ENCODE measurements around the gene FRMD4A. TPM values are rescaled to one million over a fixed set of nuclear protein-coding genes. Genes with fewer than 3 reads are reported as not detected.

FRMD4A gene
- total and polyA plus RNA-seq, 10 of the 15 experiments (the other 5 are each of a cell fraction or from before 2014, with no cell fraction given) = 17.8 to 75.2 (median 39.1) TPM

DNA sequence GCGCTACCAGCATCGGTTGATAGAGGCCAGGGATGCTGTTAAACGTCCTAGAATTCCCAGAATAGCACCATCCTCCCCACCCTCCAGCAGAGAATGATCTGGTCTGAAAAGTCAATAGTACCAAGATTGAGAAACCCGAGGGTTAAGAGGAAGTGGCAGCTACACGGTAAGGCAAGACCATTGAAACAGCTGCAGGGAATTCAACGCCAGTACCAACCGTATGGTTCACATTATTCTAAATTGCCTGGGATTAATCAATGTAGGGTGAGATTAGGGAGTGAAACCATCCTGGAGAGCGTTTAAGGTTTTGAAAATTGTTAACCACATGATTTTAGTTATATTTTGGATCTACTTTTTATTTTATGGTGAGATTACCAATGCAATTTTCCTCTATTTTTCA is 391.8 kb downstream of the FRMD4A start:
- DNase-seq (ENCODE audit: low read depth, low spot score) = no peak
- no peak for ATAC-seq
- RAD21 ChIA-PET (ENCODE audit: unreplicated experiment) = no interaction called here
- Histone ChIP-seq H3K4me3 (no peak overlapping the region), H3K4me1 (ENCODE audit: control insufficient read depth, insufficient read depth, low read length) (peaks cover 2% of the 10 kb centered on the region; the same call in 1 of the 2 replicates), H3K9ac (ENCODE audit: control insufficient read depth, insufficient read depth, low read length) (no peak overlapping the region), H4K20me1 (ENCODE audit: control insufficient read depth, insufficient read depth) (no peaks in the 10 kb centered on the region), H3K27ac (ENCODE audit: control insufficient read depth, insufficient read depth) (no peak overlapping the region), H3K9me3 (replicated peaks; ENCODE audit: control insufficient read depth, insufficient read depth, low read length) (peaks cover 4% of the 10 kb centered on the region; the same call in 2 of the 3 replicates), H2AFZ (ENCODE audit: control insufficient read depth, low read depth, low read length) (no peak overlapping the region), H3K79me2 (ENCODE audit: control insufficient read depth, insufficient read depth, low read length) (no peaks in the 10 kb centered on the region; the same call in none of the 2 replicates), H3K27me3 (replicated peaks in 1 of 2; ENCODE audit: control insufficient read depth in 2 of 2, insufficient read depth in 2 of 2, low read length in 1 of 2) (no peaks in the 10 kb centered on the region), H3K4me2 (ENCODE audit: control insufficient read depth, insufficient read depth) (no peak overlapping the region), H3K36me3 (ENCODE audit: control insufficient read depth in 2 of 2, insufficient read depth in 2 of 2, low read length in 1 of 2) (no peaks in the 10 kb centered on the region)
- CTCF ChIA-PET = interaction anchor here (1.1 kb wide), 1 partner anchor 8 kb away, joined by 3 read pairs; no protein-coding TSS in a partner anchor
- POLR2A ChIA-PET = interaction anchor here (1.0 to 1.3 kb wide), 2 partner anchors 8 to 11 kb away, joined by 3 read pairs; no protein-coding TSS in a partner anchor
- WGBS (ENCODE audit: insufficient coverage, insufficient replicate concordance, low lambda C conversion rate, missing lambda C conversion rate) = 41% methylated on average over 8 of the region's 8 CpGs
- intact Hi-C loops (cut with micrococcal nuclease; ENCODE audit: unreplicated experiment) = no loop called here
- BruUV-seq (replicated peaks) = no TSS peak
- SMC1A ChIA-PET (ENCODE audit: uncharacterized antibody, unreplicated experiment) = interaction anchor here (1.3 kb wide), 1 partner anchor 25 kb away, joined by 3 read pairs; no protein-coding TSS in a partner anchor
- FAIRE-seq = no peak
- in situ Hi-C loops (cut with MboI) = no loop called here
- TF ChIP-seq, protein P1, sequence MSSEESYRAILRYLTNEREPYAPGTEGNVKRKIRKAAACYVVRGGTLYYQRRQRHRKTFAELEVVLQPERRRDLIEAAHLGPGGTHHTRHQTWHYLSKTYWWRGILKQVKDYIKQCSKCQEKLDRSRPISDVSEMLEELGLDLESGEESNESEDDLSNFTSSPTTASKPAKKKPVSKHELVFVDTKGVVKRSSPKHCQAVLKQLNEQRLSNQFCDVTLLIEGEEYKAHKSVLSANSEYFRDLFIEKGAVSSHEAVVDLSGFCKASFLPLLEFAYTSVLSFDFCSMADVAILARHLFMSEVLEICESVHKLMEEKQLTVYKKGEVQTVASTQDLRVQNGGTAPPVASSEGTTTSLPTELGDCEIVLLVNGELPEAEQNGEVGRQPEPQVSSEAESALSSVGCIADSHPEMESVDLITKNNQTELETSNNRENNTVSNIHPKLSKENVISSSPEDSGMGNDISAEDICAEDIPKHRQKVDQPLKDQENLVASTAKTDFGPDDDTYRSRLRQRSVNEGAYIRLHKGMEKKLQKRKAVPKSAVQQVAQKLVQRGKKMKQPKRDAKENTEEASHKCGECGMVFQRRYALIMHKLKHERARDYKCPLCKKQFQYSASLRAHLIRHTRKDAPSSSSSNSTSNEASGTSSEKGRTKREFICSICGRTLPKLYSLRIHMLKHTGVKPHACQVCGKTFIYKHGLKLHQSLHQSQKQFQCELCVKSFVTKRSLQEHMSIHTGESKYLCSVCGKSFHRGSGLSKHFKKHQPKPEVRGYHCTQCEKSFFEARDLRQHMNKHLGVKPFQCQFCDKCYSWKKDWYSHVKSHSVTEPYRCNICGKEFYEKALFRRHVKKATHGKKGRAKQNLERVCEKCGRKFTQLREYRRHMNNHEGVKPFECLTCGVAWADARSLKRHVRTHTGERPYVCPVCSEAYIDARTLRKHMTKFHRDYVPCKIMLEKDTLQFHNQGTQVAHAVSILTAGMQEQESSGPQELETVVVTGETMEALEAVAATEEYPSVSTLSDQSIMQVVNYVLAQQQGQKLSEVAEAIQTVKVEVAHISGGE (CRISPR knock-in tag; IDR thresholded peaks at IDR 0.05) = no peak
- no peak for TF ChIP-seq STAT3 (IDR thresholded peaks at IDR 0.05; ENCODE audit: low read depth, low read length)
- TF ChIP-seq SMAD1 (IDR thresholded peaks at IDR 0.05; ENCODE audit: low read depth, partially characterized antibody) = no peak
- TF ChIP-seq E4F1 (IDR thresholded peaks at IDR 0.05; ENCODE audit: borderline replicate concordance, partially characterized antibody) = no peak
- no peak for TF ChIP-seq RUNX3 (IDR thresholded peaks at IDR 0.05; ENCODE audit: low read length)
- TF ChIP-seq, protein P2, sequence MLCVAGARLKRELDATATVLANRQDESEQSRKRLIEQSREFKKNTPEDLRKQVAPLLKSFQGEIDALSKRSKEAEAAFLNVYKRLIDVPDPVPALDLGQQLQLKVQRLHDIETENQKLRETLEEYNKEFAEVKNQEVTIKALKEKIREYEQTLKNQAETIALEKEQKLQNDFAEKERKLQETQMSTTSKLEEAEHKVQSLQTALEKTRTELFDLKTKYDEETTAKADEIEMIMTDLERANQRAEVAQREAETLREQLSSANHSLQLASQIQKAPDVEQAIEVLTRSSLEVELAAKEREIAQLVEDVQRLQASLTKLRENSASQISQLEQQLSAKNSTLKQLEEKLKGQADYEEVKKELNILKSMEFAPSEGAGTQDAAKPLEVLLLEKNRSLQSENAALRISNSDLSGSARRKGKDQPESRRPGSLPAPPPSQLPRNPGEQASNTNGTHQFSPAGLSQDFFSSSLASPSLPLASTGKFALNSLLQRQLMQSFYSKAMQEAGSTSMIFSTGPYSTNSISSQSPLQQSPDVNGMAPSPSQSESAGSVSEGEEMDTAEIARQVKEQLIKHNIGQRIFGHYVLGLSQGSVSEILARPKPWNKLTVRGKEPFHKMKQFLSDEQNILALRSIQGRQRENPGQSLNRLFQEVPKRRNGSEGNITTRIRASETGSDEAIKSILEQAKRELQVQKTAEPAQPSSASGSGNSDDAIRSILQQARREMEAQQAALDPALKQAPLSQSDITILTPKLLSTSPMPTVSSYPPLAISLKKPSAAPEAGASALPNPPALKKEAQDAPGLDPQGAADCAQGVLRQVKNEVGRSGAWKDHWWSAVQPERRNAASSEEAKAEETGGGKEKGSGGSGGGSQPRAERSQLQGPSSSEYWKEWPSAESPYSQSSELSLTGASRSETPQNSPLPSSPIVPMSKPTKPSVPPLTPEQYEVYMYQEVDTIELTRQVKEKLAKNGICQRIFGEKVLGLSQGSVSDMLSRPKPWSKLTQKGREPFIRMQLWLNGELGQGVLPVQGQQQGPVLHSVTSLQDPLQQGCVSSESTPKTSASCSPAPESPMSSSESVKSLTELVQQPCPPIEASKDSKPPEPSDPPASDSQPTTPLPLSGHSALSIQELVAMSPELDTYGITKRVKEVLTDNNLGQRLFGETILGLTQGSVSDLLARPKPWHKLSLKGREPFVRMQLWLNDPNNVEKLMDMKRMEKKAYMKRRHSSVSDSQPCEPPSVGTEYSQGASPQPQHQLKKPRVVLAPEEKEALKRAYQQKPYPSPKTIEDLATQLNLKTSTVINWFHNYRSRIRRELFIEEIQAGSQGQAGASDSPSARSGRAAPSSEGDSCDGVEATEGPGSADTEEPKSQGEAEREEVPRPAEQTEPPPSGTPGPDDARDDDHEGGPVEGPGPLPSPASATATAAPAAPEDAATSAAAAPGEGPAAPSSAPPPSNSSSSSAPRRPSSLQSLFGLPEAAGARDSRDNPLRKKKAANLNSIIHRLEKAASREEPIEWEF (IDR thresholded peaks at IDR 0.05; ENCODE audit: insufficient replicate concordance, low read depth, low read length) = no peak
- no peak for TF ChIP-seq YBX1 (IDR thresholded peaks at IDR 0.05)
- TF ChIP-seq POLR2AphosphoS5 (IDR thresholded peaks at IDR 0.05; ENCODE audit: low read length) = no peak
- no peak for TF ChIP-seq HDGF (IDR thresholded peaks at IDR 0.05)
- TF ChIP-seq SUZ12 (IDR thresholded peaks at IDR 0.05; ENCODE audit: unreplicated experiment) = no peak
- TF ChIP-seq NR2C2 (IDR thresholded peaks at IDR 0.05; ENCODE audit: borderline replicate concordance, control insufficient read depth, insufficient read length, low read depth) = no peak

Measured in GM12878 (cell line).